HG02870 (cell line): ENCODE results near the gene RUNX2.
"Not testable (repeated sequence)": the region's sequence is repeated elsewhere in the genome, so short reads cannot be mapped to it uniquely, and the experiment has no call there.

Experiments
- ATAC-seq: cut with Tn5 transposase; IDR thresholded peaks from one replicate; pipeline ENCODE4 v1.9.1; 2021; ENCODE audit warnings: mild to moderate bottlenecking, moderate library complexity; ENCODE audit not compliant: unreplicated experiment

Gene RUNX2

GRCh38 chr6:45658958-45659357, 330.8 kb downstream of the RUNX2 start:
- no peak for ATAC-seq

- ATAC-seq = no peak
Measured at GRCh38 chr6:45661661-45662060, 333.5 kb downstream of the RUNX2 start.

- ATAC-seq = no peak
Measured at GRCh38 chr6:45663251-45664221, 335.4 kb downstream of the RUNX2 start.

GRCh38 chr6:45664707-45665106, 336.6 kb downstream of the RUNX2 start:
- ATAC-seq = no peak

- ATAC-seq = no peak
Measured at GRCh38 chr6:45665859-45666258, 337.7 kb downstream of the RUNX2 start.

- no peak for ATAC-seq
Measured at GRCh38 chr6:45666846-45667245, 338.7 kb downstream of the RUNX2 start.

GRCh38 chr6:45667300-45667699, 339.2 kb downstream of the RUNX2 start:
- no peak for ATAC-seq

- ATAC-seq = no peak
Measured at GRCh38 chr6:45667766-45668165, 339.6 kb downstream of the RUNX2 start.

- ATAC-seq = no peak
Measured at GRCh38 chr6:45668705-45669104, 340.6 kb downstream of the RUNX2 start.

- not testable (repeated sequence) for ATAC-seq
Measured at GRCh38 chr6:45673167-45673566, 345.0 kb downstream of the RUNX2 start.

GRCh38 chr6:45675166-45675565, 347.0 kb downstream of the RUNX2 start:
- ATAC-seq = not testable (repeated sequence)

GRCh38 chr6:45675634-45676033, 347.5 kb downstream of the RUNX2 start:
- no peak for ATAC-seq

- no peak for ATAC-seq
Measured at GRCh38 chr6:45676380-45676779, 348.2 kb downstream of the RUNX2 start.

- ATAC-seq = peak; percentile 52
Measured at GRCh38 chr6:45677381-45678284, 349.5 kb downstream of the RUNX2 start.

- ATAC-seq = no peak
Measured at GRCh38 chr6:45678285-45678607, 350.1 kb downstream of the RUNX2 start.

- no peak for ATAC-seq
Measured at GRCh38 chr6:45679163-45679562, 351.0 kb downstream of the RUNX2 start.

- ATAC-seq = no peak
Measured at GRCh38 chr6:45679631-45680030, 351.5 kb downstream of the RUNX2 start.

GRCh38 chr6:45681860-45682511, 353.9 kb downstream of the RUNX2 start:
- peak; percentile 87 for ATAC-seq

GRCh38 chr6:45684476-45684875, 356.3 kb downstream of the RUNX2 start:
- no peak for ATAC-seq

- no peak for ATAC-seq
Measured at GRCh38 chr6:45685076-45685475, 356.9 kb downstream of the RUNX2 start.
